Left ventricle myocardium inferior (tissue), 1 donor: Measurements from ENCODE around the gene ZDHHC3. TPM values are rescaled to one million over a fixed set of nuclear protein-coding genes. Genes with fewer than 3 reads are reported as not detected.

Source experiments
- DNase-seq: peaks from one replicate; pipeline ENCODE4 v3.0.0-alpha.2; 2020
- H3K27ac ChIP-seq: fragments of 200-600 bp; replicated peaks from 2 replicates; pipeline ENCODE4 v1.8.0; 2021
- H3K27me3 ChIP-seq: fragments of 200-600 bp; 2 replicates; pipeline ENCODE4 v1.8.0; 2021; ENCODE audit warnings: low read depth
- H3K36me3 ChIP-seq: fragments of 200-600 bp; 2 replicates; pipeline ENCODE4 v1.8.0; 2021
- H3K4me1 ChIP-seq: fragments of 200-600 bp; 2 replicates; pipeline ENCODE4 v1.8.0; 2021
- H3K4me3 ChIP-seq: fragments of 200-600 bp; 2 replicates; pipeline ENCODE4 v1.8.0; 2021; ENCODE audit warnings: mild to moderate bottlenecking, moderate library complexity
- H3K9me3 ChIP-seq: fragments of 200-600 bp; replicated peaks from 2 replicates; pipeline ENCODE4 v1.8.0; 2021
- CTCF ChIP-seq: fragments of 200-600 bp; IDR thresholded peaks from 2 replicates; pipeline ENCODE4 v1.8.0; 2021; ENCODE audit warnings: antibody characterized with exemption, mild to moderate bottlenecking, borderline replicate concordance
- intact Hi-C: fragments of 100-400 bp; cut with micrococcal nuclease; formaldehyde crosslinking; loops from one replicate; pipeline ENCODE4 v1.11.0; 2022
- total RNA-seq: library from RNA; stranded (reverse); fragmentation: NEBNext Ultra II Directional; extraction: Animal tissue kit (Norgen Biotek cat#: 25700); gene quantifications from one replicate; pipeline ENCODE4 v1.2.1, GENCODE V29; 2021
- donor health status: DM: no; HTN: yes; CAD: no; lungs with severe emphysema.

Gene ZDHHC3
- total RNA-seq, 1 donor from 2014 or later: 40.2 TPM

GRCh38 chr3:44948239-44948638 is 27.7 kb downstream of the ZDHHC3 start:
- Histone ChIP-seq H3K27me3 (no peaks in the 10 kb centered on the region), H3K4me1 (peaks cover 10% of the 10 kb centered on the region), H3K9me3 (no peaks in the 10 kb centered on the region), H3K36me3 (peaks cover 32% of the 10 kb centered on the region), H3K4me3 (no peak overlapping the region), H3K27ac (no peak overlapping the region)
- DNase-seq: no peak
- no peak for TF ChIP-seq CTCF
- intact Hi-C loops: no loop called here

GRCh38 chr3:44942202-44942921 is 33.6 kb downstream of the ZDHHC3 start:
- DNase-seq: no peak
- Histone ChIP-seq H3K4me1 (peaks cover 23% of the 10 kb centered on the region), H3K4me3 (no peak overlapping the region), H3K9me3 (no peaks in the 10 kb centered on the region), H3K36me3 (peaks cover 76% of the 10 kb centered on the region), H3K27me3 (no peaks in the 10 kb centered on the region), H3K27ac (no peak overlapping the region)
- intact Hi-C loops: no loop called here
- no peak for TF ChIP-seq CTCF

- intact Hi-C loops: no loop called here
- no peak for DNase-seq
- TF ChIP-seq CTCF: no peak
- Histone ChIP-seq H3K27me3 (no peaks in the 10 kb centered on the region), H3K9me3 (no peaks in the 10 kb centered on the region), H3K4me1 (peaks cover 22% of the 10 kb centered on the region), H3K36me3 (peaks cover 66% of the 10 kb centered on the region), H3K4me3 (no peak overlapping the region), H3K27ac (peak overlapping the region; percentile 51)
These were observed 36.4 kb downstream of the ZDHHC3 start for GRCh38 chr3:44939581-44940036.

GRCh38 chr3:44932986-44933944 is 42.7 kb downstream of the ZDHHC3 start:
- Histone ChIP-seq H3K9me3 (no peaks in the 10 kb centered on the region), H3K27me3 (no peaks in the 10 kb centered on the region), H3K4me3 (no peak overlapping the region), H3K36me3 (peaks cover 67% of the 10 kb centered on the region), H3K4me1 (peaks cover 10% of the 10 kb centered on the region), H3K27ac (no peak overlapping the region)
- intact Hi-C loops: no loop called here
- no peak for TF ChIP-seq CTCF
- no peak for DNase-seq

- Histone ChIP-seq H3K27ac (no peak overlapping the region), H3K4me3 (no peak overlapping the region), H3K4me1 (peaks cover 10% of the 10 kb centered on the region), H3K36me3 (peaks cover 67% of the 10 kb centered on the region), H3K27me3 (no peaks in the 10 kb centered on the region), H3K9me3 (no peaks in the 10 kb centered on the region)
- intact Hi-C loops: no loop called here
- DNase-seq: no peak
- TF ChIP-seq CTCF: no peak
These were observed 43.7 kb downstream of the ZDHHC3 start for GRCh38 chr3:44932271-44932670.
